ENCODE measurements around the gene SLC29A3. TPM values are rescaled to one million over a fixed set of nuclear protein-coding genes. Genes with fewer than 3 reads are reported as not detected.
A peak's percentile ranks its signal among the peaks of the same experiment; 100 is the strongest.

SLC29A3 gene
- total RNA-seq, 1 experiment from 2014 or later, result 5.9 TPM

GRCh38 chr10:71271662-71272055 is 47.4 kb upstream of the SLC29A3 start:
- TF ChIP-seq EZH2phosphoT487 (IDR thresholded peaks at IDR 0.05; ENCODE audit: borderline replicate concordance) (no peak), REST (IDR thresholded peaks at IDR 0.05; ENCODE audit: low read depth) (no peak), ZBTB33 (IDR thresholded peaks at IDR 0.05; ENCODE audit: extremely low read depth, insufficient replicate concordance, low read length) (no peak), ELF1 (IDR thresholded peaks at IDR 0.05; ENCODE audit: borderline replicate concordance, low read depth) (no peak), YY1 (IDR thresholded peaks at IDR 0.05; ENCODE audit: extremely low read depth, insufficient replicate concordance, low read depth, low read length) (no peak), POLR2A (IDR thresholded peaks at IDR 0.05; ENCODE audit: borderline replicate concordance, extremely low read depth, insufficient read depth, insufficient read length) (no peak), CBX3 (IDR thresholded peaks at IDR 0.05; ENCODE audit: low read depth) (no peak), EZH2 (IDR thresholded peaks at IDR 0.05) (no peak), SRF (IDR thresholded peaks at IDR 0.05; ENCODE audit: low read depth) (no peak), RAD21 (IDR thresholded peaks at IDR 0.05; ENCODE audit: low read depth) (no peak), MAX (IDR thresholded peaks at IDR 0.05) (no peak), SP1 (IDR thresholded peaks at IDR 0.05; ENCODE audit: low read depth) (no peak), EGR1 (IDR thresholded peaks at IDR 0.05; ENCODE audit: low read depth) (no peak)
- DNase-seq (ENCODE audit: low read depth, low spot score), result no peak
- intact Hi-C loops (cut with micrococcal nuclease), result loop anchor here (2.0 to 5.0 kb wide), 2 partner anchors 344 to 369 kb away; no protein-coding TSS in a partner anchor
- H3K27ac ChIP-seq (ENCODE audit: low read depth, low read length), result no peak overlapping the region
- no peak overlapping the region for H3K9ac ChIP-seq (ENCODE audit: low read length)
- H3K27me3 ChIP-seq (ENCODE audit: insufficient read depth, low read length), result no peaks in the 10 kb centered on the region
- peak overlapping the region; percentile 49; the same call in 1 of the 2 replicates for H3K4me2 ChIP-seq (ENCODE audit: low read length)
- ChIA-PET RAD21 (ENCODE audit: low non-redundant PET in 1 of 2, low total read pairs in 2 of 2, uncharacterized antibody in 2 of 2, unreplicated experiment in 2 of 2) (no interaction called here), CTCF (interaction anchor here (0.6 to 2.2 kb wide), 2 partner anchors 47 to 368 kb away, joined by 9 to 19 read pairs; partner anchors contain the start of gene SLC29A3), POLR2A (no interaction called here)
- BruUV-seq (replicated peaks), result no TSS peak
- no peak for ATAC-seq
- no peaks in the 10 kb centered on the region for H3K36me3 ChIP-seq (ENCODE audit: control insufficient read depth in 1 of 2, insufficient read depth in 2 of 2, low read length in 2 of 2)
- no peaks in the 10 kb centered on the region for H3K9me3 ChIP-seq (ENCODE audit: control insufficient read depth in 1 of 2, insufficient read depth in 1 of 2, low read depth in 1 of 2, low read length in 2 of 2)
- H4K20me1 ChIP-seq (ENCODE audit: insufficient read depth), result no peaks in the 10 kb centered on the region
- H3K4me1 ChIP-seq (ENCODE audit: control insufficient read depth in 1 of 2, insufficient read depth in 2 of 2, low read length in 2 of 2), result peaks cover 26 to 34% of the 10 kb centered on the region in 2 experiments; a peak in 3 of 4 replicates
- no peak overlapping the region for H2AFZ ChIP-seq (ENCODE audit: low read depth, low read length, poor library complexity, severe bottlenecking)
- no peaks in the 10 kb centered on the region for H3K9me2 ChIP-seq (ENCODE audit: insufficient read depth)
- H3K4me3 ChIP-seq (replicated peaks in 1 of 2; ENCODE audit: low read depth in 1 of 2, low read length in 2 of 2), result no peak overlapping the region
- no peaks in the 10 kb centered on the region for H3K79me2 ChIP-seq (ENCODE audit: insufficient read depth, low read length)
